ENCODE data around the gene PGAP2. TPM values are rescaled to one million over a fixed set of nuclear protein-coding genes. Genes with fewer than 3 reads are reported as not detected.

The PGAP2 gene
- total and polyA plus RNA-seq, 2 of the 13 experiments (the other 11 are each of a cell fraction or from before 2014, with no cell fraction given), result 21.5 to 47.8 TPM

GRCh38 chr11:3854977-3855807 is 46.8 kb downstream of the PGAP2 start, which contains the start of gene STIM1 (continued):
- TF ChIP-seq, protein P1, sequence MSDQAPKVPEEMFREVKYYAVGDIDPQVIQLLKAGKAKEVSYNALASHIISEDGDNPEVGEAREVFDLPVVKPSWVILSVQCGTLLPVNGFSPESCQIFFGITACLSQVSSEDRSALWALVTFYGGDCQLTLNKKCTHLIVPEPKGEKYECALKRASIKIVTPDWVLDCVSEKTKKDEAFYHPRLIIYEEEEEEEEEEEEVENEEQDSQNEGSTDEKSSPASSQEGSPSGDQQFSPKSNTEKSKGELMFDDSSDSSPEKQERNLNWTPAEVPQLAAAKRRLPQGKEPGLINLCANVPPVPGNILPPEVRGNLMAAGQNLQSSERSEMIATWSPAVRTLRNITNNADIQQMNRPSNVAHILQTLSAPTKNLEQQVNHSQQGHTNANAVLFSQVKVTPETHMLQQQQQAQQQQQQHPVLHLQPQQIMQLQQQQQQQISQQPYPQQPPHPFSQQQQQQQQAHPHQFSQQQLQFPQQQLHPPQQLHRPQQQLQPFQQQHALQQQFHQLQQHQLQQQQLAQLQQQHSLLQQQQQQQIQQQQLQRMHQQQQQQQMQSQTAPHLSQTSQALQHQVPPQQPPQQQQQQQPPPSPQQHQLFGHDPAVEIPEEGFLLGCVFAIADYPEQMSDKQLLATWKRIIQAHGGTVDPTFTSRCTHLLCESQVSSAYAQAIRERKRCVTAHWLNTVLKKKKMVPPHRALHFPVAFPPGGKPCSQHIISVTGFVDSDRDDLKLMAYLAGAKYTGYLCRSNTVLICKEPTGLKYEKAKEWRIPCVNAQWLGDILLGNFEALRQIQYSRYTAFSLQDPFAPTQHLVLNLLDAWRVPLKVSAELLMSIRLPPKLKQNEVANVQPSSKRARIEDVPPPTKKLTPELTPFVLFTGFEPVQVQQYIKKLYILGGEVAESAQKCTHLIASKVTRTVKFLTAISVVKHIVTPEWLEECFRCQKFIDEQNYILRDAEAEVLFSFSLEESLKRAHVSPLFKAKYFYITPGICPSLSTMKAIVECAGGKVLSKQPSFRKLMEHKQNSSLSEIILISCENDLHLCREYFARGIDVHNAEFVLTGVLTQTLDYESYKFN (CRISPR knock-in tag; conservative IDR thresholded peaks at IDR 0.05), result no peak; the same call in 1 of the 2 replicates
- TF ChIP-seq, protein P2, sequence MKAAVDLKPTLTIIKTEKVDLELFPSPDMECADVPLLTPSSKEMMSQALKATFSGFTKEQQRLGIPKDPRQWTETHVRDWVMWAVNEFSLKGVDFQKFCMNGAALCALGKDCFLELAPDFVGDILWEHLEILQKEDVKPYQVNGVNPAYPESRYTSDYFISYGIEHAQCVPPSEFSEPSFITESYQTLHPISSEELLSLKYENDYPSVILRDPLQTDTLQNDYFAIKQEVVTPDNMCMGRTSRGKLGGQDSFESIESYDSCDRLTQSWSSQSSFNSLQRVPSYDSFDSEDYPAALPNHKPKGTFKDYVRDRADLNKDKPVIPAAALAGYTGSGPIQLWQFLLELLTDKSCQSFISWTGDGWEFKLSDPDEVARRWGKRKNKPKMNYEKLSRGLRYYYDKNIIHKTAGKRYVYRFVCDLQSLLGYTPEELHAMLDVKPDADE (CRISPR knock-in tag; IDR thresholded peaks at IDR 0.05), result 0 out of 2 replicates have a peak, but pooled peaks have one; percentile 57
- TF ChIP-seq ZNF777 (CRISPR knock-in tag; IDR thresholded peaks at IDR 0.05) (peak; percentile 95), ZNF670 (CRISPR knock-in tag; IDR thresholded peaks at IDR 0.05; ENCODE audit: borderline replicate concordance) (peak; percentile 37; the same call in 1 of the 2 replicates), CAMTA2 (CRISPR knock-in tag; IDR thresholded peaks at IDR 0.05; ENCODE audit: borderline replicate concordance) (no peak), SPEN (CRISPR knock-in tag; IDR thresholded peaks at IDR 0.05; ENCODE audit: low read depth) (peak; percentile 74; the same call in 1 of the 2 replicates), U2AF1 (optimal IDR thresholded peaks at IDR 0.05; ENCODE audit: low read depth, low read length) (no peak), ZNF256 (CRISPR knock-in tag; conservative IDR thresholded peaks at IDR 0.05) (peak; percentile 88; the same call in 1 of the 2 replicates), NR2F6 (IDR thresholded peaks at IDR 0.05) (no peak), NR2F6 (CRISPR knock-in tag; IDR thresholded peaks at IDR 0.05) (0 out of 2 replicates have a peak, but pooled peaks have one; percentile 6), PHF20 (CRISPR knock-in tag; IDR thresholded peaks at IDR 0.05) (peak; percentile 51), CCDC6 (CRISPR knock-in tag; IDR thresholded peaks at IDR 0.05) (no peak), PCBP2 (optimal IDR thresholded peaks at IDR 0.05; ENCODE audit: low read depth, low read length, poor library complexity, severe bottlenecking) (no peak), ZNF563 (CRISPR knock-in tag; IDR thresholded peaks at IDR 0.05) (peak; percentile 65), ZNF556 (CRISPR knock-in tag; IDR thresholded peaks at IDR 0.05; ENCODE audit: borderline replicate concordance) (no peak), POLR2G (IDR thresholded peaks at IDR 0.05; ENCODE audit: low read depth, low read length) (peak; percentile 58; the same call in 1 of the 2 replicates), IRF2 (CRISPR knock-in tag; IDR thresholded peaks at IDR 0.05) (peak; percentile 75), ZNF446 (CRISPR knock-in tag; IDR thresholded peaks at IDR 0.05) (no peak; the same call in 1 of the 2 replicates)
- TF ChIP-seq, protein P3, sequence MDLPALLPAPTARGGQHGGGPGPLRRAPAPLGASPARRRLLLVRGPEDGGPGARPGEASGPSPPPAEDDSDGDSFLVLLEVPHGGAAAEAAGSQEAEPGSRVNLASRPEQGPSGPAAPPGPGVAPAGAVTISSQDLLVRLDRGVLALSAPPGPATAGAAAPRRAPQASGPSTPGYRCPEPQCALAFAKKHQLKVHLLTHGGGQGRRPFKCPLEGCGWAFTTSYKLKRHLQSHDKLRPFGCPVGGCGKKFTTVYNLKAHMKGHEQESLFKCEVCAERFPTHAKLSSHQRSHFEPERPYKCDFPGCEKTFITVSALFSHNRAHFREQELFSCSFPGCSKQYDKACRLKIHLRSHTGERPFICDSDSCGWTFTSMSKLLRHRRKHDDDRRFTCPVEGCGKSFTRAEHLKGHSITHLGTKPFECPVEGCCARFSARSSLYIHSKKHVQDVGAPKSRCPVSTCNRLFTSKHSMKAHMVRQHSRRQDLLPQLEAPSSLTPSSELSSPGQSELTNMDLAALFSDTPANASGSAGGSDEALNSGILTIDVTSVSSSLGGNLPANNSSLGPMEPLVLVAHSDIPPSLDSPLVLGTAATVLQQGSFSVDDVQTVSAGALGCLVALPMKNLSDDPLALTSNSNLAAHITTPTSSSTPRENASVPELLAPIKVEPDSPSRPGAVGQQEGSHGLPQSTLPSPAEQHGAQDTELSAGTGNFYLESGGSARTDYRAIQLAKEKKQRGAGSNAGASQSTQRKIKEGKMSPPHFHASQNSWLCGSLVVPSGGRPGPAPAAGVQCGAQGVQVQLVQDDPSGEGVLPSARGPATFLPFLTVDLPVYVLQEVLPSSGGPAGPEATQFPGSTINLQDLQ (CRISPR knock-in tag; IDR thresholded peaks at IDR 0.05), result no peak; the same call in 1 of the 2 replicates

All from HepG2 (cell line).